ENCODE results near the gene BTBD16.

Gene BTBD16

GRCh38 chr10:122311716-122312115 lies 40.6 kb downstream of the BTBD16 start:
- no peak for DNase-seq (ENCODE audit: low read depth in 2 of 2)

GRCh38 chr10:122316224-122316884 lies 45.3 kb downstream of the BTBD16 start:
- no peak for DNase-seq (ENCODE audit: low read depth in 2 of 2)

- DNase-seq (ENCODE audit: low read depth in 2 of 2) = no peak
Observed at GRCh38 chr10:122321960-122322359, 50.9 kb downstream of the BTBD16 start.

- DNase-seq (ENCODE audit: low read depth in 2 of 2) = no peak
Observed at GRCh38 chr10:122323189-122323588, 52.1 kb downstream of the BTBD16 start.

- DNase-seq (ENCODE audit: low read depth in 2 of 2) = no peak
Observed at GRCh38 chr10:122323941-122324675, 53.0 kb downstream of the BTBD16 start.

GRCh38 chr10:122325235-122325634 lies 54.1 kb downstream of the BTBD16 start:
- DNase-seq (ENCODE audit: low read depth in 2 of 2) = no peak

GRCh38 chr10:122326385-122326784 lies 55.3 kb downstream of the BTBD16 start:
- no peak for DNase-seq (ENCODE audit: low read depth in 2 of 2)

GRCh38 chr10:122326806-122327205 lies 55.7 kb downstream of the BTBD16 start:
- DNase-seq (ENCODE audit: low read depth in 2 of 2) = no peak

GRCh38 chr10:122327237-122328206 lies 56.4 kb downstream of the BTBD16 start:
- no peak for DNase-seq (ENCODE audit: low read depth in 2 of 2)

- no peak for DNase-seq (ENCODE audit: low read depth in 2 of 2)
Observed at GRCh38 chr10:122328676-122329075, 57.6 kb downstream of the BTBD16 start.

GRCh38 chr10:122329416-122329815 lies 58.3 kb downstream of the BTBD16 start:
- DNase-seq (ENCODE audit: low read depth in 2 of 2) = no peak

- DNase-seq (ENCODE audit: low read depth in 2 of 2) = no peak
Observed at GRCh38 chr10:122331100-122331499, 60.0 kb downstream of the BTBD16 start.

- DNase-seq (ENCODE audit: low read depth in 2 of 2) = no peak
Observed at GRCh38 chr10:122331615-122332446, 60.7 kb downstream of the BTBD16 start.

GRCh38 chr10:122333037-122333436 lies 61.9 kb downstream of the BTBD16 start:
- DNase-seq (ENCODE audit: low read depth in 2 of 2) = no peak

GRCh38 chr10:122336332-122336731 lies 65.2 kb downstream of the BTBD16 start:
- DNase-seq (ENCODE audit: low read depth in 2 of 2) = no peak

GRCh38 chr10:122336961-122337360 lies 65.9 kb downstream of the BTBD16 start:
- no peak for DNase-seq (ENCODE audit: low read depth in 2 of 2)

GRCh38 chr10:122338609-122339441 lies 67.7 kb downstream of the BTBD16 start:
- no peak for DNase-seq (ENCODE audit: low read depth in 2 of 2)

GRCh38 chr10:122341141-122341810 lies 70.2 kb downstream of the BTBD16 start:
- peak; percentile 11 to 13 for DNase-seq (ENCODE audit: low read depth in 2 of 2)

GRCh38 chr10:122342293-122343134 lies 71.4 kb downstream of the BTBD16 start:
- peak; percentile 17 to 30 for DNase-seq (ENCODE audit: low read depth in 2 of 2)

Measured in fibroblast of skin of left quadriceps (primary cell).